ENCODE results near the gene MGAT5B.
"Not testable (repeated sequence)": the region's sequence is repeated elsewhere in the genome, so short reads cannot be mapped to it uniquely, and the experiment has no call there.

Gene MGAT5B

GRCh38 chr17:76845541-76846017 is 22.6 kb upstream of the MGAT5B start:
- POLR2A ChIA-PET (ENCODE audit: low non-redundant PET), result no interaction called here
- CTCF ChIA-PET, result no interaction called here
- TF ChIP-seq CTCF (conservative IDR thresholded peaks at IDR 0.05; ENCODE audit: low read depth), result no peak
- DNase-seq (ENCODE audit: low spot score), result no peak
- H3K27ac ChIP-seq, result no peak overlapping the region

GRCh38 chr17:76847031-76847430 is 21.2 kb upstream of the MGAT5B start:
- H3K27ac ChIP-seq, result no peak overlapping the region
- ChIA-PET CTCF (interaction anchor here (0.6 to 0.7 kb wide), 2 partner anchors 54 to 239 kb away, joined by 3 to 6 read pairs; no protein-coding TSS in a partner anchor), POLR2A (ENCODE audit: low non-redundant PET) (no interaction called here)
- no peak for TF ChIP-seq CTCF (conservative IDR thresholded peaks at IDR 0.05; ENCODE audit: low read depth)
- DNase-seq (ENCODE audit: low spot score), result no peak

GRCh38 chr17:76848670-76849069 is 19.5 kb upstream of the MGAT5B start:
- H3K27ac ChIP-seq, result no peak overlapping the region
- CTCF ChIA-PET, result no interaction called here
- POLR2A ChIA-PET (ENCODE audit: low non-redundant PET), result no interaction called here
- DNase-seq (ENCODE audit: low spot score), result no peak
- TF ChIP-seq CTCF (conservative IDR thresholded peaks at IDR 0.05; ENCODE audit: low read depth), result no peak

- DNase-seq (ENCODE audit: low spot score); POLR2A ChIA-PET (ENCODE audit: low non-redundant PET); H3K27ac ChIP-seq: not testable (repeated sequence)
- CTCF ChIA-PET, result interaction anchor here (0.6 kb wide), 1 partner anchor 108 kb away, joined by 5 read pairs; no protein-coding TSS in a partner anchor
Measured at GRCh38 chr17:76849160-76849559, 19.0 kb upstream of the MGAT5B start.

- H3K27ac ChIP-seq, result no peak overlapping the region
- ChIA-PET CTCF (no interaction called here), POLR2A (ENCODE audit: low non-redundant PET) (no interaction called here)
- no peak for TF ChIP-seq CTCF (conservative IDR thresholded peaks at IDR 0.05; ENCODE audit: low read depth)
- no peak for DNase-seq (ENCODE audit: low spot score)
Measured at GRCh38 chr17:76852843-76853242, 15.4 kb upstream of the MGAT5B start.

- no peak overlapping the region for H3K27ac ChIP-seq
- no peak for TF ChIP-seq CTCF (conservative IDR thresholded peaks at IDR 0.05; ENCODE audit: low read depth)
- CTCF ChIA-PET, result interaction anchor here (1.4 kb wide), 1 partner anchor 13 kb away, joined by 4 read pairs; the partner anchor contains the start of gene MGAT5B
- POLR2A ChIA-PET (ENCODE audit: low non-redundant PET), result no interaction called here
- DNase-seq (ENCODE audit: low spot score), result no peak
Measured at GRCh38 chr17:76855105-76855504, 13.1 kb upstream of the MGAT5B start.

- CTCF ChIA-PET, result interaction anchor here (0.7 kb wide), 1 partner anchor 195 kb away, joined by 3 read pairs; no protein-coding TSS in a partner anchor
- H3K27ac ChIP-seq, result no peak overlapping the region
- POLR2A ChIA-PET (ENCODE audit: low non-redundant PET), result no interaction called here
- TF ChIP-seq CTCF (conservative IDR thresholded peaks at IDR 0.05; ENCODE audit: low read depth), result no peak
- DNase-seq (ENCODE audit: low spot score), result no peak
Measured at GRCh38 chr17:76862079-76862478, 6.1 kb upstream of the MGAT5B start.

All from RWPE1 (cell line).